ENCODE results near the gene NLRP8.
"Not testable (repeated sequence)": the region's sequence is repeated elsewhere in the genome, so short reads cannot be mapped to it uniquely, and the experiment has no call there.

The NLRP8 gene

DNA sequence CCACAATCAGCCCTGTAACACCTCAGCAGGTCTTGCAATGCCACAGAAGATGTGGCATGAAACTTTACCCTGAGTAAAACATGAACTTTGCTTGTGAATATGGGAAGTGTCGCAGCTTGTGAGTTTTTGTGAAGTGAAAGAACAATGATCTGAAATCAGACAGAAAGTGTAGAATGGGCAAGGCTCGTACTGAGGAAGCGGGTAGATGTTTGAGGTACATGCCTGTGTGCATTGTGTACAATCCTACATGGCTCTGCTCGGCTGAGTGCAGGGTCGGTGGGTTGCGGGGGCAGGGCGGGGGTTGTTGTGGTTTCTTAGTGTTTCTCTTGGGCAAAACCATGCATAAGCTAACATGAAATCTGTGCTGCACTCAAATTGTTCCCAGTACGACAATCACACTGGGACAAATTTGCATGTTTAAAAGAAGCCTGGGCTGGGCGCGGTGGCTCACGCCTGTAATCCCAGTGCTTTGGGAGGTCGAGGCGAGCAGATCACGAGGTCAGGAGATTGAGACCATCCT, 16.6 kb upstream of the NLRP8 start:
- DNase-seq: no peak
- Histone ChIP-seq H3K36me3 (no peaks in the 10 kb centered on the region), H3K27me3 (peaks cover 22% of the 10 kb centered on the region), H3K4me3 (ENCODE audit: low read depth, low read length) (no peak overlapping the region), H3K4me1 (no peaks in the 10 kb centered on the region), H3K9me3 (no peaks in the 10 kb centered on the region)
- TF ChIP-seq, protein P1, sequence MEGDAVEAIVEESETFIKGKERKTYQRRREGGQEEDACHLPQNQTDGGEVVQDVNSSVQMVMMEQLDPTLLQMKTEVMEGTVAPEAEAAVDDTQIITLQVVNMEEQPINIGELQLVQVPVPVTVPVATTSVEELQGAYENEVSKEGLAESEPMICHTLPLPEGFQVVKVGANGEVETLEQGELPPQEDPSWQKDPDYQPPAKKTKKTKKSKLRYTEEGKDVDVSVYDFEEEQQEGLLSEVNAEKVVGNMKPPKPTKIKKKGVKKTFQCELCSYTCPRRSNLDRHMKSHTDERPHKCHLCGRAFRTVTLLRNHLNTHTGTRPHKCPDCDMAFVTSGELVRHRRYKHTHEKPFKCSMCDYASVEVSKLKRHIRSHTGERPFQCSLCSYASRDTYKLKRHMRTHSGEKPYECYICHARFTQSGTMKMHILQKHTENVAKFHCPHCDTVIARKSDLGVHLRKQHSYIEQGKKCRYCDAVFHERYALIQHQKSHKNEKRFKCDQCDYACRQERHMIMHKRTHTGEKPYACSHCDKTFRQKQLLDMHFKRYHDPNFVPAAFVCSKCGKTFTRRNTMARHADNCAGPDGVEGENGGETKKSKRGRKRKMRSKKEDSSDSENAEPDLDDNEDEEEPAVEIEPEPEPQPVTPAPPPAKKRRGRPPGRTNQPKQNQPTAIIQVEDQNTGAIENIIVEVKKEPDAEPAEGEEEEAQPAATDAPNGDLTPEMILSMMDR (IDR thresholded peaks at IDR 0.05; ENCODE audit: low read depth, low read length): no peak

DNA sequence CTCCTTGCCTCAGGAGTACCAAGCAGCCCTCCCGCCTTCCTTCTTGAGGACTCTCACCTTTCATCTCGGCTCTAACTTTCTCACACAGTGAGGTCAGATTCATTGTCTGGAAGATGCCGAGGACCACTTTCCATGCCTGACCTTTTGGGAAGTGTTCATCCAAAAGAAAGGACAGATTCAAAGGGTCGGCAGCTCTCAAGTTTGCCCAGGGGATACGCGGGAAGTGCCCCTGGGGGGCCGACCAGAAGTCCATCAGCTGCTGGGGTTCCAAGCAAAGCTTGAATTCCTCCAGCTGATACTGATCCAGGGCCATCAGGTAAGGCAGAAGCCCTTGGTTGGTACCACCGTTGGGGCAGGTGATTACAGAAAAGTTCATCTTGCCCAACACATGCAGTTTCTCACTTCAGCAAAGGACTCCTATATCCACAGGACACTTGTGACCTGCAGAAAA, 15.7 kb upstream of the NLRP8 start, which contains the start of gene NLRP13:
Gene NLRP13 (minus strand): TSS at position 401 of the 451 bp plus-strand sequence. CDS start 25 bp downstream, at position 376.
- Histone ChIP-seq H3K4me3 (ENCODE audit: low read depth, low read length) (no peak within 1 kb of the TSS), H3K9me3 (no peaks in the 10 kb centered on the region), H3K36me3 (no peaks in the 10 kb centered on the region), H3K27me3 (peaks cover 22% of the 10 kb centered on the region), H3K4me1 (no peaks in the 10 kb centered on the region)
- DNase-seq: no peak
- TF ChIP-seq, protein P1 (IDR thresholded peaks at IDR 0.05; ENCODE audit: low read depth, low read length): no peak

DNA sequence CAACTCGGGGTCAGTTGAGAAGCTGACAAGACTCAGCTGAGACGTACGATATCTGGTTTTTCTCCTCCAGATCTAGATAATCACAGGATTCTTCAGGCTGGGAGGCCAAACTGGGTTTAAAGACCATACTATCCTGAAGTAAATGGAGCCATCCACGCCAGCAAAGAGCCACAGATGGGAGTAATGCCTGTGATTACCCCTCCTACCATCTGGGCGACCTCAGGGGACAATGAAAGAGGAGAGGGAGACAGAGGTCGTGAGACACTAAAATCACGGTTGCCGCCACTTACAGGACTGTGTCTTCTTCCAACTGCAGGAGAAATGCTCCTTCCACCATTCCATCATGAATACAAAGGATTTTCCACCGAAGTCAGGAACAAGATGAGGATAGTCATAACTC, 12.4 kb upstream of the NLRP8 start:
- no peaks in the 10 kb centered on the region for H3K9me3 ChIP-seq
- H3K4me1 ChIP-seq: no peaks in the 10 kb centered on the region
- no peak overlapping the region for H3K4me3 ChIP-seq (ENCODE audit: low read depth, low read length)
- H3K36me3 ChIP-seq: no peaks in the 10 kb centered on the region
- peaks cover 31% of the 10 kb centered on the region for H3K27me3 ChIP-seq
- TF ChIP-seq, protein P1 (IDR thresholded peaks at IDR 0.05; ENCODE audit: low read depth, low read length): no peak
- no peak for DNase-seq

DNA sequence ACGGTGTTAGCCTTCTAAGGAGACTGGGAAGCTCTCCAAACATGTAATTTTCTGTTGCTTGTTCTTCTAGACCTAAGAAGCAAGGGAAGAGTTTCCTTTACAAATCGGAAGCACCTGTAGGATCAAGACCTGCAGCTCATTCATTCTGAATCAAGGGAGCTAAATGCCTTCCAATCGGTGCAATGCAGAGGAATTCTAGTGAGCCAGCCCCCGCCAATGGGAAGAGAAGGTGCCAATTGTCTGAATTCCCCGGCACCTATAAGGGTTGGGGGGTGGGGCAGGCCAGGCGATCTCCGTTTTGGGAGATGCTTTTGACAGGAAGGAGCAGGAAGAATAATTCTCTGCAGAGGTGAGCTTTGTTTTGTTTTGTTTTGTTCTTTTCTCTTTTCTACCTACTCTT, 8.4 kb upstream of the NLRP8 start:
- no peaks in the 10 kb centered on the region for H3K36me3 ChIP-seq
- peaks cover 21% of the 10 kb centered on the region for H3K27me3 ChIP-seq
- no peaks in the 10 kb centered on the region for H3K4me1 ChIP-seq
- TF ChIP-seq, protein P1 (IDR thresholded peaks at IDR 0.05; ENCODE audit: low read depth, low read length): no peak
- DNase-seq: no peak
- no peak overlapping the region for H3K4me3 ChIP-seq (ENCODE audit: low read depth, low read length)
- H3K9me3 ChIP-seq: no peaks in the 10 kb centered on the region

DNA sequence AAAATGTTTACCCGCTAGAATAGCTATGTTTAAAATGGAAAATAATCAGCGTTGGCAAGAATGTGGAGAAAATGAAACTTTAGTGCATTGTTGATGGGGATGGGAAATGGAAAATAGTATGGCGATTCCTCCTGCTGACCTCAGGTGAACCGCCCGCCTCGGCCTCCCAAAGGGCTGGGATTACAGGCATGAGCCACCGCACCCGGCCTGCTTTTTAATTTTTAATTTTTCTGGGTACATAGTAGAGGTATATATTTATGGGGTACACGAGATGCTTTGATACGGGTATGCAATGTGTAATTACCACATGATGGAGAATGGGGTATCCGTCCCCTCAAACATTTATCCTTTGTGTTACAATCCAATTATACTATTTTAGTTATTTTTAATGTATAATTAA, 7.3 kb upstream of the NLRP8 start:
- no peaks in the 10 kb centered on the region for H3K36me3 ChIP-seq
- peaks cover 13% of the 10 kb centered on the region for H3K27me3 ChIP-seq
- TF ChIP-seq, protein P1 (IDR thresholded peaks at IDR 0.05; ENCODE audit: low read depth, low read length): no peak
- H3K9me3 ChIP-seq: no peaks in the 10 kb centered on the region
- no peaks in the 10 kb centered on the region for H3K4me1 ChIP-seq
- no peak overlapping the region for H3K4me3 ChIP-seq (ENCODE audit: low read depth, low read length)
- DNase-seq: no peak

DNA sequence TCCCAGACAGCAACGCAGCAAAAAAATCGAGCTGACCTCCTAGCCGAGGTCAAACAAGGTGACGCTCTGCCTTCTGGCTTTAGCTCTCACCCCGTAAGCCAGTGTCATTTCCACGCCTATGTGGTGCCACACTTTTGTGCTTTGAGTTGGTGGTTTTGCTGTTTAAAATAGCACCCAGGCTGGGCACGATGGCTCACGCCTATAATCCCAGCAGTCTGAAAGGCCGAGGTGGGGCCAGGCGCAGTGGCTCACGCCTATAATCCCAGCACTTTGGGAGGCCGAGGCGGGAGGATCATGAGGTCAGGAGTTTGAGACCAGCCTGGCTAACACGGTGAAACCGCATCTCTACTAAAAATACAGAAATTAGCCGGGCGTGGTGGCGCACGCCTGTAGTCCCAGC, 2.9 kb downstream of the NLRP8 start:
- H3K27me3 ChIP-seq: peaks cover 14% of the 10 kb centered on the region
- H3K9me3 ChIP-seq; DNase-seq; H3K4me1 ChIP-seq; H3K4me3 ChIP-seq (ENCODE audit: low read depth, low read length); H3K36me3 ChIP-seq: not testable (repeated sequence)
